DMS153 treated with DMSO at 0.1 percent for 48 hours (cell line): ENCODE data around the gene TRIM68.

ENCODE experiments used
- DNase-seq: peaks from one replicate; lab custom pipeline; 2025; ENCODE audit not compliant: unreplicated experiment; lab: John Stamatoyannopoulos, UW

TRIM68 gene

GRCh38 chr11:4607096-4607495, 935 bp downstream of the TRIM68 start:
- DNase-seq, result no peak

- DNase-seq, result peak; percentile 80
Measured at GRCh38 chr11:4606231-4607015, 1.6 kb downstream of the TRIM68 start.

- DNase-seq, result no peak
Measured at GRCh38 chr11:4605057-4605456, 3.0 kb downstream of the TRIM68 start.

- no peak for DNase-seq
Measured at GRCh38 chr11:4593739-4594138, 14.3 kb downstream of the TRIM68 start, which contains the start of gene OR52I1. Gene OR52I1, plus strand, starts transcription at chr11:4594039. Its CDS starts 0 bp downstream, at chr11:4594039.

GRCh38 chr11:4589017-4589416, 19.0 kb downstream of the TRIM68 start:
- DNase-seq, result no peak

GRCh38 chr11:4581443-4581842, 26.6 kb downstream of the TRIM68 start, which contains the start of gene OR52I2:
Gene OR52I2, plus strand, starts transcription at chr11:4581743.
- no peak for DNase-seq

GRCh38 chr11:4580124-4580523, 27.9 kb downstream of the TRIM68 start:
- no peak for DNase-seq

- no peak for DNase-seq
Measured at GRCh38 chr11:4578624-4579023, 29.4 kb downstream of the TRIM68 start.

GRCh38 chr11:4577761-4578160, 30.3 kb downstream of the TRIM68 start:
- peak; percentile 4 for DNase-seq

GRCh38 chr11:4576880-4577279, 31.2 kb downstream of the TRIM68 start:
- no peak for DNase-seq

GRCh38 chr11:4569075-4569474, 39.0 kb downstream of the TRIM68 start:
- no peak for DNase-seq

GRCh38 chr11:4565371-4565770, 42.7 kb downstream of the TRIM68 start:
- DNase-seq, result no peak

GRCh38 chr11:4560467-4560866, 47.6 kb downstream of the TRIM68 start:
- no peak for DNase-seq

- no peak for DNase-seq
Measured at GRCh38 chr11:4559527-4560440, 48.2 kb downstream of the TRIM68 start.

GRCh38 chr11:4551346-4551979, 56.6 kb downstream of the TRIM68 start:
- DNase-seq, result no peak
